ENCODE data around the gene RCCD1.

- TF ChIP-seq CTCF (IDR thresholded peaks at IDR 0.05 in 2 of 3, conservative IDR thresholded peaks at IDR 0.05 in 1 of 3; ENCODE audit: borderline replicate concordance in 1 of 3, insufficient read depth in 1 of 3, low read depth in 2 of 3, low read length in 2 of 3) (no peak), CEBPB (IDR thresholded peaks at IDR 0.05; ENCODE audit: low read depth) (no peak), SP1 (IDR thresholded peaks at IDR 0.05; ENCODE audit: low read depth) (no peak), EZH2 (IDR thresholded peaks at IDR 0.05) (no peak)
Observed at GRCh38 chr15:90946538-90946937, 8.1 kb upstream of the RCCD1 start.
